Skeletal muscle tissue (tissue), 5 donors: ENCODE results near the gene AADACL3. TPM values are rescaled to one million over a fixed set of nuclear protein-coding genes. Genes with fewer than 3 reads are reported as not detected.

ENCODE experiments used
- H3K27ac ChIP-seq: one replicate; pipeline ENCODE4 v1.7.0; 2013; ENCODE audit warnings: mild to moderate bottlenecking, low read depth, low read length, inconsistent platforms
- H3K27me3 ChIP-seq, 3 donors: one replicate each; pipeline ENCODE4 v1.7.0; 2013; ENCODE audit warnings: low read length in 3 of 3; ENCODE audit not compliant: control insufficient read depth in 3 of 3, insufficient read depth in 3 of 3
- H3K36me3 ChIP-seq, 3 donors: one replicate each; pipeline ENCODE4 v1.7.0; 2013; ENCODE audit warnings: low read length in 3 of 3; ENCODE audit not compliant: control insufficient read depth in 3 of 3, insufficient read depth in 3 of 3
- H3K4me1 ChIP-seq, 3 donors: one replicate each; pipeline ENCODE4 v1.7.0; 2013; ENCODE audit warnings: low read length in 3 of 3, mild to moderate bottlenecking in 3 of 3; ENCODE audit not compliant: control insufficient read depth in 3 of 3, insufficient read depth in 3 of 3
- H3K4me3 ChIP-seq, 3 donors: one replicate each; pipeline ENCODE4 v1.7.0; 2013; ENCODE audit warnings: low read length in 3 of 3
- H3K9ac ChIP-seq, 3 donors: one replicate each; pipeline ENCODE4 v1.7.0; 2013; ENCODE audit warnings: low read length in 3 of 3, mild to moderate bottlenecking in 3 of 3, moderate library complexity in 2 of 3, low read depth in 1 of 3
- H3K9me3 ChIP-seq, 3 donors: one replicate each; pipeline ENCODE4 v1.7.0; 2013; ENCODE audit warnings: low read length in 3 of 3; ENCODE audit not compliant: control insufficient read depth in 3 of 3
- small RNA-seq: library from RNA; depleted of rRNA; stranded (forward); fragments of <200 nt; gene quantifications from one replicate; pipeline ENCODE3, GENCODE V24; 2014
- total RNA-seq: library from RNA; depleted of rRNA; stranded (reverse); fragments of >200 nt; gene quantifications from one replicate; pipeline ENCODE4 v1.2.3, GENCODE V29; 2014
- donor health status: Osteomylitis.

The AADACL3 gene
- total RNA-seq, 1 donor from 2014 or later, result not detected

- Histone ChIP-seq H3K9me3 (no peaks in the 10 kb centered on the region), H3K36me3 (no peaks in the 10 kb centered on the region), H3K4me1 (no peaks in the 10 kb centered on the region), H3K4me3 (no peak within 1 kb of the TSS), H3K27me3 (peaks cover 3 to 14% (median 9%) of the 10 kb centered on the region in 3 donors), H3K27ac (no peak within 1 kb of the TSS), H3K9ac (no peak within 1 kb of the TSS)
Observed at GRCh38 chr1:12773438-12773837, 57.5 kb downstream of the AADACL3 start, which contains the start of gene PRAMEF12. Gene PRAMEF12 (plus strand): TSS chr1:12773738. CDS start chr1:12774868, 1,130 bp downstream.

- Histone ChIP-seq H3K4me3 (no peak overlapping the region), H3K9me3 (no peaks in the 10 kb centered on the region), H3K27me3 (peaks cover 2 to 8% (median 7%) of the 10 kb centered on the region in 3 donors)
Observed at GRCh38 chr1:12774801-12775345, 59.0 kb downstream of the AADACL3 start.

GRCh38 chr1:12775443-12775842, 59.5 kb downstream of the AADACL3 start:
- Histone ChIP-seq H3K27ac (no peak overlapping the region), H3K4me1 (no peaks in the 10 kb centered on the region), H3K9ac (no peak overlapping the region), H3K36me3 (no peaks in the 10 kb centered on the region), H3K27me3 (peaks cover 0 to 2% (median 2%) of the 10 kb centered on the region in 3 donors), H3K9me3 (no peaks in the 10 kb centered on the region), H3K4me3 (no peak overlapping the region)

More at GRCh38 chr1:12774801-12775345, 59.0 kb downstream of the AADACL3 start:
- Histone ChIP-seq H3K27ac (no peak overlapping the region), H3K36me3 (no peaks in the 10 kb centered on the region), H3K9ac (no peak overlapping the region), H3K4me1 (no peaks in the 10 kb centered on the region)

GRCh38 chr1:12776801-12777557, 61.1 kb downstream of the AADACL3 start:
- Histone ChIP-seq H3K27me3 (no peaks in the 10 kb centered on the region), H3K36me3 (no peaks in the 10 kb centered on the region), H3K27ac (no peak overlapping the region), H3K4me3 (no peak overlapping the region), H3K4me1 (no peaks in the 10 kb centered on the region), H3K9ac (no peak overlapping the region), H3K9me3 (no peaks in the 10 kb centered on the region)

Small RNA genes lying within 50 kb of the gene (small RNA-seq; reads per million reads assigned to genes)
- gene AC244670.1, result not detected

Other genes starting within 250 kb of the AADACL3 start
- gene DHRS3, start 97.9 kb upstream of the AADACL3 start, total RNA-seq, result 37.6 TPM
- not detected for gene AADACL4, start 72.0 kb upstream of the AADACL3 start, total RNA-seq
- under 0.01 TPM for gene CFAP107, start 30.1 kb downstream of the AADACL3 start, total RNA-seq
- not detected for gene PRAMEF12, start 57.6 kb downstream of the AADACL3 start, total RNA-seq
- not detected for gene PRAMEF1, start 75.3 kb downstream of the AADACL3 start, total RNA-seq
- gene PRAMEF11, start 115.3 kb downstream of the AADACL3 start, total RNA-seq, result not detected
- not detected for gene HNRNPCL1, start 132.6 kb downstream of the AADACL3 start, total RNA-seq
- not detected for gene PRAMEF2, start 141.0 kb downstream of the AADACL3 start, total RNA-seq
- not detected for gene PRAMEF4, start 170.1 kb downstream of the AADACL3 start, total RNA-seq
- gene PRAMEF10, start 182.2 kb downstream of the AADACL3 start, total RNA-seq, result not detected
- gene PRAMEF7, start 200.5 kb downstream of the AADACL3 start, total RNA-seq, result not detected
- not detected for gene PRAMEF6, start 231.5 kb downstream of the AADACL3 start, total RNA-seq